Measurements from ENCODE around the gene LBH.

- TF ChIP-seq, protein P1, sequence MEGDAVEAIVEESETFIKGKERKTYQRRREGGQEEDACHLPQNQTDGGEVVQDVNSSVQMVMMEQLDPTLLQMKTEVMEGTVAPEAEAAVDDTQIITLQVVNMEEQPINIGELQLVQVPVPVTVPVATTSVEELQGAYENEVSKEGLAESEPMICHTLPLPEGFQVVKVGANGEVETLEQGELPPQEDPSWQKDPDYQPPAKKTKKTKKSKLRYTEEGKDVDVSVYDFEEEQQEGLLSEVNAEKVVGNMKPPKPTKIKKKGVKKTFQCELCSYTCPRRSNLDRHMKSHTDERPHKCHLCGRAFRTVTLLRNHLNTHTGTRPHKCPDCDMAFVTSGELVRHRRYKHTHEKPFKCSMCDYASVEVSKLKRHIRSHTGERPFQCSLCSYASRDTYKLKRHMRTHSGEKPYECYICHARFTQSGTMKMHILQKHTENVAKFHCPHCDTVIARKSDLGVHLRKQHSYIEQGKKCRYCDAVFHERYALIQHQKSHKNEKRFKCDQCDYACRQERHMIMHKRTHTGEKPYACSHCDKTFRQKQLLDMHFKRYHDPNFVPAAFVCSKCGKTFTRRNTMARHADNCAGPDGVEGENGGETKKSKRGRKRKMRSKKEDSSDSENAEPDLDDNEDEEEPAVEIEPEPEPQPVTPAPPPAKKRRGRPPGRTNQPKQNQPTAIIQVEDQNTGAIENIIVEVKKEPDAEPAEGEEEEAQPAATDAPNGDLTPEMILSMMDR (IDR thresholded peaks at IDR 0.05): no peak
- TF ChIP-seq POLR2AphosphoS5 (IDR thresholded peaks at IDR 0.05) (no peak), EP300 (IDR thresholded peaks at IDR 0.05) (no peak), POLR2A (IDR thresholded peaks at IDR 0.05; ENCODE audit: low read depth) (no peak)
These were observed 24.4 kb downstream of the LBH start for GRCh38 chr2:30255466-30256408.

All from esophagus muscularis mucosa (tissue), 4 donors.